B cell (primary cell): ENCODE data around the gene ZNF19. TPM values are rescaled to one million over a fixed set of nuclear protein-coding genes. Genes with fewer than 3 reads are reported as not detected.

Experiments
- ATAC-seq: fragments of 200-7000 bp; cut with Tn5 transposase; one replicate; pipeline ENCODE4 v1.10.0; 2021; ENCODE audit warnings: low read depth, mild to moderate bottlenecking, moderate number of reproducible peaks, moderate library complexity
- CTCF ChIA-PET: fragments of 350-600 bp; sonication (Branson Sonifier 250); formaldehyde crosslinking; loops from one replicate; lab custom pipeline; 2021; ENCODE audit warnings: antibody characterized with exemption, inconsistent platforms; lab: Charles Lee
- POLR2A ChIA-PET: fragments of 350-600 bp; sonication (Branson Sonifier 250); formaldehyde crosslinking; loops from one replicate; lab custom pipeline; 2021; ENCODE audit warnings: antibody characterized with exemption; lab: Charles Lee
- DNase-seq: peaks from one replicate; pipeline ENCODE4 v3.0.0; 2013
- H2AFZ ChIP-seq: 2 replicates; pipeline ENCODE4 v1.6.1; 2012; ENCODE audit warnings: mild to moderate bottlenecking, low read depth, low read length; ENCODE audit not compliant: insufficient read depth, poor library complexity, severe bottlenecking
- H3K27ac ChIP-seq, 2 donors: 1 replicate in 1 of 2; 2 replicates in 1 of 2; pipeline ENCODE4 v1.5.1; 2012 to 2013; ENCODE audit warnings: low read length in 2 of 2, mild to moderate bottlenecking in 2 of 2, moderate library complexity in 1 of 2
- H3K27me3 ChIP-seq, 4 experiments: fragments of 200-600 bp in 1 of 4; sonication (generic) in 1 of 4; replicated peaks in 1 of 4; 1 replicate in 2 of 4; 2 replicates in 2 of 4; pipeline versions ENCODE4 v1.6.1 to v1.7.0; 2013 to 2016; ENCODE audit warnings: low read length in 3 of 4, mild to moderate bottlenecking in 2 of 4, mixed read lengths in 1 of 4, moderate library complexity in 1 of 4; ENCODE audit not compliant: insufficient read depth in 4 of 4, control insufficient read depth in 3 of 4; ENCODE audit errors: control extremely low read depth in 1 of 4
- H3K36me3 ChIP-seq, 2 experiments: replicated peaks in 1 of 2; 1 replicate in 1 of 2; 2 replicates in 1 of 2; pipeline versions ENCODE4 v1.6.1 to v1.7.1; 2013; ENCODE audit warnings: low read length in 1 of 2; ENCODE audit not compliant: insufficient read depth in 2 of 2, control insufficient read depth in 1 of 2; ENCODE audit errors: control extremely low read depth in 1 of 2, extremely low read depth in 1 of 2
- H3K4me1 ChIP-seq, 2 donors: fragments of 200-600 bp in 1 of 2; sonication (generic) in 1 of 2; 1 replicate in 1 of 2; 2 replicates in 1 of 2; pipeline versions ENCODE4 v1.5.1 to v1.6.1; 2013 to 2017; ENCODE audit warnings: low read length in 2 of 2; ENCODE audit not compliant: control insufficient read depth in 2 of 2, insufficient read depth in 2 of 2
- H3K4me2 ChIP-seq: replicated peaks from 2 replicates; pipeline ENCODE3; 2012; ENCODE audit warnings: mild to moderate bottlenecking, low read depth, low read length; ENCODE audit not compliant: poor library complexity, severe bottlenecking
- H3K4me3 ChIP-seq, 5 experiments: fragments of 200-600 bp in 1 of 5; sonication (generic) in 1 of 5; 1 replicate in 3 of 5; 2 replicates in 2 of 5; pipeline versions ENCODE4 v1.5.1 to v1.7.0; 2011 to 2016; ENCODE audit warnings: low read length in 4 of 5, mild to moderate bottlenecking in 4 of 5, low read depth in 2 of 5, control low read depth in 1 of 5, moderate library complexity in 1 of 5; ENCODE audit not compliant: insufficient read depth in 1 of 5; ENCODE audit errors: control extremely low read depth in 1 of 5, extremely low read depth in 1 of 5
- H3K79me2 ChIP-seq: fragments of 200-600 bp; sonication (generic); one replicate; pipeline ENCODE4 v1.6.0; 2016; ENCODE audit warnings: low read length; ENCODE audit not compliant: control insufficient read depth, insufficient read depth
- H3K9ac ChIP-seq: fragments of 200-600 bp; sonication (generic); 2 replicates; pipeline ENCODE4 v1.6.1; 2017; ENCODE audit warnings: mild to moderate bottlenecking, low read length, moderate library complexity
- H3K9me3 ChIP-seq, 3 donors: one replicate each; pipeline versions ENCODE4 v1.6.1 to v1.7.1; 2013; ENCODE audit warnings: low read length in 2 of 3; ENCODE audit not compliant: control insufficient read depth in 2 of 3, insufficient read depth in 1 of 3; ENCODE audit errors: control extremely low read depth in 1 of 3
- H4K20me1 ChIP-seq: 2 replicates; pipeline ENCODE4 v1.6.0; 2012; ENCODE audit warnings: mild to moderate bottlenecking, low read length; ENCODE audit not compliant: insufficient read depth, control insufficient read depth, poor library complexity, severe bottlenecking
- H3K27ac Mint-ChIP-seq: one replicate; pipeline ENCODE4 v1.8.0; 2021; ENCODE audit warnings: mixed read lengths
- H3K27me3 Mint-ChIP-seq: one replicate; pipeline ENCODE4 v1.8.0; 2021; ENCODE audit warnings: mixed read lengths
- H3K4me1 Mint-ChIP-seq: one replicate; pipeline ENCODE4 v1.8.0; 2021; ENCODE audit warnings: mixed read lengths
- H3K4me3 Mint-ChIP-seq: one replicate; pipeline ENCODE4 v1.8.0; 2021; ENCODE audit warnings: mixed read lengths
- H3K9me3 Mint-ChIP-seq: one replicate; pipeline ENCODE4 v1.8.0; 2022; ENCODE audit warnings: mixed read lengths; ENCODE audit not compliant: insufficient read depth
- EZH2 ChIP-seq: IDR thresholded peaks from 2 replicates; pipeline ENCODE4 v1.6.1; 2012; ENCODE audit warnings: borderline replicate concordance, low read depth, mild to moderate bottlenecking, moderate library complexity, low read length; ENCODE audit not compliant: insufficient read depth, poor library complexity, severe bottlenecking
- WGBS: methylation state at CpG from one replicate; pipeline ENCODE4 v1.1.5; 2013; ENCODE audit warnings: missing lambda C conversion rate; ENCODE audit not compliant: insufficient coverage; 5-methylcytosine and 5-hydroxymethylcytosine counted together
- intact Hi-C: fragments of 100-400 bp; cut with micrococcal nuclease; formaldehyde crosslinking; loops from one replicate; pipeline ENCODE4 v1.10.0; 2022
- polyA plus RNA-seq: library from polyadenylated mRNA; depleted of rRNA; stranded (reverse); fragments of >200 nt; gene quantifications from 2 replicates; pipeline ENCODE4 v1.2.3, GENCODE V29; 2012
- total RNA-seq, 2 donors: library from RNA; stranded (reverse); fragments of 120-200 nt in 1 of 2; gene quantifications; 1 replicate in 1 of 2; 2 replicates in 1 of 2; pipeline versions ENCODE4 v1.2.3 to v1.2.4, GENCODE V29; 2013 to 2022
- TF ChIP-seq, protein P1 (sequence below): fragments of 200-600 bp; IDR thresholded peaks from one replicate; pipeline ENCODE4 v1.8.0; 2022; ENCODE audit warnings: antibody characterized with exemption, mild to moderate bottlenecking

ZNF19 gene
- total and polyA plus RNA-seq, 2 donors (not counting 1 experiment from before 2014, with no cell fraction given), result 2.4 to 12.6 TPM

DNA sequence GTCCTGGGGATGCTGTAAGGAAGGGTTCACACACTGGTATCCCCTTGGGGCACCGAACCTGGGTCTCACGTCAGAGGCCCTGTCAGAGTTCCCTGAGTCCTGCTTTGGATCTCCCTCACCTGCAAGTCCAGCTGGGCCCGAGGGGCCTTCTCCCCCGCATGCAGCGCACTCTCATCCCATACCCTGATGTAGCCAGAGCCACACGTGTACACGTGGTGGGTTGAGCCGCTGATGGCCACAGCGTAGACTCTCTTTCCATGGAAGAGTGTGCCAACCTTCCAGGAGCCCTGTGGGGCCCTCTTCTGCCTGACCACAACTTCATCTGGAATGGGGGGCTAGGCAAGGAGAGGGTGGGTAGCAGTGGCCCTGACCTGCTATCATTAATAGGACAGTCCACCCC, 57.1 kb downstream of the ZNF19 start:
- H3K9me3 ChIP-seq, result peaks cover 0 to 8% (median 0%) of the 10 kb centered on the region in 3 donors
- no peaks in the 10 kb centered on the region for H3K79me2 ChIP-seq
- no peaks in the 10 kb centered on the region for H3K9me3 Mint-ChIP-seq
- H3K27me3 ChIP-seq, result peaks cover 0 to 17% (median 3%) of the 10 kb centered on the region in 4 experiments
- TF ChIP-seq, protein P1, sequence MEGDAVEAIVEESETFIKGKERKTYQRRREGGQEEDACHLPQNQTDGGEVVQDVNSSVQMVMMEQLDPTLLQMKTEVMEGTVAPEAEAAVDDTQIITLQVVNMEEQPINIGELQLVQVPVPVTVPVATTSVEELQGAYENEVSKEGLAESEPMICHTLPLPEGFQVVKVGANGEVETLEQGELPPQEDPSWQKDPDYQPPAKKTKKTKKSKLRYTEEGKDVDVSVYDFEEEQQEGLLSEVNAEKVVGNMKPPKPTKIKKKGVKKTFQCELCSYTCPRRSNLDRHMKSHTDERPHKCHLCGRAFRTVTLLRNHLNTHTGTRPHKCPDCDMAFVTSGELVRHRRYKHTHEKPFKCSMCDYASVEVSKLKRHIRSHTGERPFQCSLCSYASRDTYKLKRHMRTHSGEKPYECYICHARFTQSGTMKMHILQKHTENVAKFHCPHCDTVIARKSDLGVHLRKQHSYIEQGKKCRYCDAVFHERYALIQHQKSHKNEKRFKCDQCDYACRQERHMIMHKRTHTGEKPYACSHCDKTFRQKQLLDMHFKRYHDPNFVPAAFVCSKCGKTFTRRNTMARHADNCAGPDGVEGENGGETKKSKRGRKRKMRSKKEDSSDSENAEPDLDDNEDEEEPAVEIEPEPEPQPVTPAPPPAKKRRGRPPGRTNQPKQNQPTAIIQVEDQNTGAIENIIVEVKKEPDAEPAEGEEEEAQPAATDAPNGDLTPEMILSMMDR, result no peak
- no peak for TF ChIP-seq EZH2
- H3K4me3 Mint-ChIP-seq, result no peak overlapping the region
- ATAC-seq (no peak), DNase-seq (no peak)
- ChIA-PET CTCF (interaction anchor here (1.1 to 4.1 kb wide), 3 partner anchors 20 to 179 kb away, joined by 3 to 20 read pairs (median 4); no protein-coding TSS in a partner anchor), POLR2A (no interaction called here)
- no peaks in the 10 kb centered on the region for H3K4me1 ChIP-seq
- no peak overlapping the region for H2AFZ ChIP-seq
- intact Hi-C loops, result no loop called here
- H3K27ac ChIP-seq, result no peak overlapping the region
- H3K4me1 Mint-ChIP-seq, result no peaks in the 10 kb centered on the region
- no peak overlapping the region for H3K27ac Mint-ChIP-seq
- no peak overlapping the region for H3K4me3 ChIP-seq
- H3K9ac ChIP-seq, result no peak overlapping the region
- no peak overlapping the region for H3K4me2 ChIP-seq
- H3K27me3 Mint-ChIP-seq, result peaks cover 44% of the 10 kb centered on the region
- H3K36me3 ChIP-seq, result no peaks in the 10 kb centered on the region
- WGBS, result 92% methylated on average over 5 of the region's 9 CpGs
- H4K20me1 ChIP-seq, result no peaks in the 10 kb centered on the region

- H3K4me1 ChIP-seq, result peaks cover 0 to 4% of the 10 kb centered on the region in 2 donors
- H3K79me2 ChIP-seq, result no peaks in the 10 kb centered on the region
- no peaks in the 10 kb centered on the region for H3K9me3 Mint-ChIP-seq
- H2AFZ ChIP-seq, result no peak overlapping the region
- ATAC-seq (no peak), DNase-seq (no peak)
- no peak overlapping the region for H3K4me2 ChIP-seq
- H3K27ac ChIP-seq, result no peak overlapping the region
- 99% methylated on average over 9 of the region's 14 CpGs for WGBS
- ChIA-PET POLR2A (no interaction called here), CTCF (interaction anchor here (0.8 to 1.1 kb wide), 2 partner anchors 62 to 180 kb away, joined by 3 read pairs; no protein-coding TSS in a partner anchor)
- H3K4me3 ChIP-seq, result no peak overlapping the region
- H3K36me3 ChIP-seq, result no peaks in the 10 kb centered on the region
- TF ChIP-seq, protein P1, result no peak
- no peak for TF ChIP-seq EZH2
- peaks cover 2% of the 10 kb centered on the region for H3K4me1 Mint-ChIP-seq
- peaks cover 0 to 24% (median 3%) of the 10 kb centered on the region in 4 experiments for H3K27me3 ChIP-seq
- no peak overlapping the region for H3K4me3 Mint-ChIP-seq
- H3K27ac Mint-ChIP-seq, result no peak overlapping the region
- no peaks in the 10 kb centered on the region for H4K20me1 ChIP-seq
- peaks cover 45% of the 10 kb centered on the region for H3K27me3 Mint-ChIP-seq
- peaks cover 0 to 12% (median 0%) of the 10 kb centered on the region in 3 donors for H3K9me3 ChIP-seq
- intact Hi-C loops, result no loop called here
- no peak overlapping the region for H3K9ac ChIP-seq
Measured at GRCh38 chr16:71431176-71431575, 57.9 kb downstream of the ZNF19 start.
